Chondrocyte (in vitro differentiated cells): ENCODE measurements around the gene FAM240A. TPM values are rescaled to one million over a fixed set of nuclear protein-coding genes. Genes with fewer than 3 reads are reported as not detected.

Source experiments
- DNase-seq: peaks from one replicate; pipeline ENCODE4 v3.0.0; 2021; ENCODE audit warnings: mixed read lengths, low spot score
- H3K27ac Mint-ChIP-seq: one replicate; pipeline ENCODE4 v1.8.0; 2021; ENCODE audit warnings: mild to moderate bottlenecking, moderate library complexity, mixed read lengths; ENCODE audit not compliant: unreplicated experiment
- H3K27me3 Mint-ChIP-seq: 2 replicates; pipeline ENCODE4 v1.8.0; 2021; ENCODE audit warnings: low read depth, mixed read lengths
- H3K36me3 Mint-ChIP-seq: 2 replicates; pipeline ENCODE4 v1.8.0; 2021; ENCODE audit warnings: low read depth, mixed read lengths
- H3K4me1 Mint-ChIP-seq: 2 replicates; pipeline ENCODE4 v1.8.0; 2021; ENCODE audit warnings: low read depth, mild to moderate bottlenecking, mixed read lengths
- H3K4me3 Mint-ChIP-seq: one replicate; pipeline ENCODE4 v1.8.0; 2021; ENCODE audit warnings: mild to moderate bottlenecking, moderate library complexity, mixed read lengths; ENCODE audit not compliant: unreplicated experiment
- H3K9me3 Mint-ChIP-seq: 2 replicates; pipeline ENCODE4 v1.8.0; 2021; ENCODE audit warnings: low read depth, mixed read lengths
- total RNA-seq: library from RNA; stranded (reverse); gene quantifications from 3 replicates; pipeline ENCODE4 v1.2.1, GENCODE V29; 2021
- TF ChIP-seq, protein P1 (sequence below): fragments of 200-600 bp; sonication (generic); IDR thresholded peaks from 2 replicates; pipeline ENCODE4 v1.5.0; 2021; ENCODE audit warnings: antibody characterized with exemption, mild to moderate bottlenecking, moderate library complexity

The FAM240A gene
- total RNA-seq, 1 donor from 2014 or later, result not detected

DNA sequence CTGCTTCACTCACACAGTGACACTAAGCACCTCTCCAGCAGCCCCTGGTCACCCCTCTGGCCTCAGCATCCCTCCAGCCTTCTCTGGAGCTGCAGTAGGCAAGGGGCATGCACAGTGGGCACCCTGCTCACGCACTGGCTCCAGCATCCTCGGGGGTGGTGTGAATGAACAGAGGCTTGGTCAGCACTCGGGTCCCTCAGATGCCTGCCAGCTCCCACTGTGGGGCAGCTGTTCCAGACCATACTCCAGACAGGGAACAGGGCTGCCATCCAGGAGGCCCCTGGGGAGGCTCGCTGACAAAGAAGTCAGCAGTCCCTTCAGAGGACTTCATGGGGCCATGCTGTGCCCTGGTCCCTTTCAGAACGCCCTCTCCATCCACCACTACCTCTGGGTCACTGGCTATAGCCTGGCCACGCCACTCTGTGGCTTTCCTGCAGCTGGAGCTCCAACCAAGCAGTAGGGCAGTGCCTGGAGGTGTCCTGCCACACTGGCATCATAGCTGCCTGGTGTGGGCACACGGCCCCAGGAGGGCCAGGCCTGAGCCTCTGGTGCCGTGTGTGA, 54.8 kb downstream of the FAM240A start:
- peaks cover 5% of the 10 kb centered on the region for H3K27me3 Mint-ChIP-seq
- H3K36me3 Mint-ChIP-seq, result no peaks in the 10 kb centered on the region
- no peak overlapping the region for H3K27ac Mint-ChIP-seq
- H3K4me1 Mint-ChIP-seq, result peaks cover 4% of the 10 kb centered on the region
- H3K4me3 Mint-ChIP-seq, result no peak overlapping the region
- no peaks in the 10 kb centered on the region for H3K9me3 Mint-ChIP-seq
- TF ChIP-seq, protein P1, sequence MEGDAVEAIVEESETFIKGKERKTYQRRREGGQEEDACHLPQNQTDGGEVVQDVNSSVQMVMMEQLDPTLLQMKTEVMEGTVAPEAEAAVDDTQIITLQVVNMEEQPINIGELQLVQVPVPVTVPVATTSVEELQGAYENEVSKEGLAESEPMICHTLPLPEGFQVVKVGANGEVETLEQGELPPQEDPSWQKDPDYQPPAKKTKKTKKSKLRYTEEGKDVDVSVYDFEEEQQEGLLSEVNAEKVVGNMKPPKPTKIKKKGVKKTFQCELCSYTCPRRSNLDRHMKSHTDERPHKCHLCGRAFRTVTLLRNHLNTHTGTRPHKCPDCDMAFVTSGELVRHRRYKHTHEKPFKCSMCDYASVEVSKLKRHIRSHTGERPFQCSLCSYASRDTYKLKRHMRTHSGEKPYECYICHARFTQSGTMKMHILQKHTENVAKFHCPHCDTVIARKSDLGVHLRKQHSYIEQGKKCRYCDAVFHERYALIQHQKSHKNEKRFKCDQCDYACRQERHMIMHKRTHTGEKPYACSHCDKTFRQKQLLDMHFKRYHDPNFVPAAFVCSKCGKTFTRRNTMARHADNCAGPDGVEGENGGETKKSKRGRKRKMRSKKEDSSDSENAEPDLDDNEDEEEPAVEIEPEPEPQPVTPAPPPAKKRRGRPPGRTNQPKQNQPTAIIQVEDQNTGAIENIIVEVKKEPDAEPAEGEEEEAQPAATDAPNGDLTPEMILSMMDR, result no peak
- DNase-seq, result peak; percentile 62

DNA sequence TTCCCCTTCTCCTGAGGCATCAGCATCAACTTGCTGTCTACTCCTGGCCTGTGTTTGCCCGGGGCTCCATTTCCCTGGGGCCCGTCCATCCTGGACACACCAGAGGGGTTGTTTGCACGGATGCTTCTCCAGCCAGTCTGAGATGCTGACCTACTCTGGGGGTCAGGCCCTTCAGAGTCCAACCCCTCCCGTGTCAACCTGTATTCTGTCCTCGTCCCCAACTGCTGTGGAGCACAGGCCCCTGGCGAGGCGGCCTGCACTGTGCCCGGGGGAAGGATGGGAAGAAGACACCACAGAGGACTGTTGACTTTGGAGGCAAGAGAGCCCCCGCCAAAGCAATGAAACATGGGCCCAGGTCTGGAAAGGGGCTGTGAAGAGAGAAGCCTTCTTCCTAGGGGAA, 55.3 kb downstream of the FAM240A start:
- peak; percentile 64 for DNase-seq
- no peaks in the 10 kb centered on the region for H3K9me3 Mint-ChIP-seq
- no peak overlapping the region for H3K4me3 Mint-ChIP-seq
- TF ChIP-seq, protein P1, result no peak
- peaks cover 4% of the 10 kb centered on the region for H3K4me1 Mint-ChIP-seq
- no peak overlapping the region for H3K27ac Mint-ChIP-seq
- H3K36me3 Mint-ChIP-seq, result no peaks in the 10 kb centered on the region
- peaks cover under 1% of the 10 kb centered on the region for H3K27me3 Mint-ChIP-seq

DNA sequence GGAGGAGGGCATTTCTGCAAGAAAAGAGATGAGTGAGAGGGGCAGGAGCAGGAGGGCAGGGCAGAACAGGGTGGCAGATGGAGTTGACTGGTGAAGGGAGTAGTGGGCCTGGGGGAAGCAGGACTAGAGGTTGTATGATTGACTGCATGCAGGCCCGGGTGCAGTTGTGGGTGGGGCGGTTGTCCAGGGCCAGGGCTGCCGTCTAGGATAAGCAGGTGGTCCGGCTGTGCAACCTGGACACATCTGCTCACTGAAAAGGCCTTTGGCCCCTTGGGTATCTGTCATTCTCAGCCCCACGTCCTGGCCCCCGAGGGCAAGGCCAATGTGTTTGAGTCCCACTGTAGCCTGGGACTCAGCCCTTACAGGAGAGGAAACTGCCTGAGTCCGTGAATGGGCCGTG, 55.8 kb downstream of the FAM240A start:
- no peaks in the 10 kb centered on the region for H3K27me3 Mint-ChIP-seq
- peaks cover 3% of the 10 kb centered on the region for H3K4me1 Mint-ChIP-seq
- peak; percentile 82 for DNase-seq
- H3K9me3 Mint-ChIP-seq, result no peaks in the 10 kb centered on the region
- TF ChIP-seq, protein P1, result no peak
- H3K27ac Mint-ChIP-seq, result no peak overlapping the region
- H3K4me3 Mint-ChIP-seq, result no peak overlapping the region
- H3K36me3 Mint-ChIP-seq, result no peaks in the 10 kb centered on the region

DNA sequence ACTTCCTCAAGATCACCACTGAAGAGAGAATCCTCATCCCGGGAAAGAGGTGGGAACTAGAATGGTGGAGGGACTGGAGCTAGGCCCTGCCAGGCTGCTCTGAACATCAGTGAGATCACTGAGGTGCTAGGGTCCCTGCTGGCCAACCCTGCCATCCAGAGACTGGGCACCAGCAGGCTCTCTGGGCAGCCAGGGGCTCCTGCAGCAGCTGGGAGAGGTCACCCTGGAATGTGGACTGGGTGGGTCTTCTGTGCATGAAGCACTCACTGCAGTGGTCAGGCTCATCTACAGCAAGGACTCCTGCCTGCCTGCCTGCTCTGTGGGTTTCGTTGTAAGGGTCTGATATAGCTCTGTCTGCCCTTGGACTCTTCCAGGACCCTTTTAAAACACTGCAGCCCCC, 56.3 kb downstream of the FAM240A start:
- Mint-ChIP-seq H3K9me3 (no peaks in the 10 kb centered on the region), H3K36me3 (peaks cover under 1% of the 10 kb centered on the region), H3K27me3 (no peaks in the 10 kb centered on the region), H3K4me1 (no peaks in the 10 kb centered on the region), H3K4me3 (no peak overlapping the region), H3K27ac (no peak overlapping the region)
- DNase-seq, result peak; percentile 70
- TF ChIP-seq, protein P1, result no peak

DNA sequence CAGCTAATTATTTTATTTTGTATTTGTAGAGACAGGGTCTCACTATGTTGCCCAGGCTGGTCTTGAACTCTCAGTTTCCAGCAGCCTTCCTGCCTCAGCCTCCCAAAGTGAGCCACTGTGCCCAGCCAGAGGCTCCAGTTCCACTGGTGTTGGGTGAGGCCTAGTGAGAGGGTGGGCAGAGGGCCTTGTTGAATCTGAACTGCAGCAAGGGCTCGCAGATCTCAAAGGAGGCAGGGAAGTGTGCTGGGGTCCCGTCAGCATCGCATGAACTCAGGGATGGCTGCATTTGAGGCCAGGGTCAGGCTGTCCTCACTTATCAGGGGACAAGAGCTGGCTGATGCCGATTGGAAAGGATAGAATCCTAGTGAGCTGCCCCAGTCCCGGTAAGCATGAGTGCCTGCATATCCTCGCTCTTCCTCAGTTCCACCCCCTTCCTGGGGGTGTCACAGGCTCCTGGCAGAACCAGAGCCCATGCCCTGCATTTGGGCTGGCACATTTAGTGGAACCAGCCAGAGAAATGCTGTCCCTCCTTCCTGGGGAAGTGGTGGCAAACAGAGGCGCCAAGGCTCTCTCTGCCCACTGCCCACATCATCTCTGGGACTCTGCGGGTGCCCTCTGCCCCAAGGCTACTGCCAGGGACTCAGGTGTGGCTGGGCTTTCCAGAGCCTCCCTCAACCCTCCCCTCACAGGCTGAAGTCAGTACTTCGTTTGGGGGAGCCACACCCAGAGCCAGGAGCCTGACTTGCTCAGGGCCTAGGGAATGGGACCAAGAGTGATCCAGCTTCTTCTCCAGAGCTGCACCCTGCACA, 57.1 kb downstream of the FAM240A start:
- TF ChIP-seq, protein P1, result no peak
- Mint-ChIP-seq H3K9me3 (no peaks in the 10 kb centered on the region), H3K4me3 (no peak overlapping the region), H3K27me3 (no peaks in the 10 kb centered on the region), H3K27ac (no peak overlapping the region), H3K36me3 (peaks cover 2% of the 10 kb centered on the region), H3K4me1 (no peaks in the 10 kb centered on the region)
- DNase-seq, result peak; percentile 46
